HepG2 (cell line): ENCODE data around the gene ATP9A. TPM values are rescaled to one million over a fixed set of nuclear protein-coding genes. Genes with fewer than 3 reads are reported as not detected.

Experiments used
- HDAC1 ChIP-seq: sonication (generic); formaldehyde crosslinking; IDR thresholded peaks from 2 replicates; pipeline ENCODE4 v1.5.1; 2020; ENCODE audit warnings: mild to moderate bottlenecking, missing genetic modification reagents
- KMT2A ChIP-seq: sonication (generic); formaldehyde crosslinking; IDR thresholded peaks from 2 replicates; pipeline ENCODE4 v1.4.0; 2020; ENCODE audit warnings: missing genetic modification reagents
- MAFK ChIP-seq, 2 experiments: IDR thresholded peaks in 1 of 2; conservative IDR thresholded peaks in 1 of 2; 2 replicates each; pipeline ENCODE4 v1.6.1; 2011; ENCODE audit warnings: improper control_type of control experiment in 2 of 2, low read length in 2 of 2
- MEF2D ChIP-seq: sonication (generic); formaldehyde crosslinking; IDR thresholded peaks from 2 replicates; pipeline ENCODE4 v1.5.1; 2020; ENCODE audit warnings: mild to moderate bottlenecking, missing genetic modification reagents
- PBX3 ChIP-seq: sonication (generic); formaldehyde crosslinking; IDR thresholded peaks from 2 replicates; pipeline ENCODE4 v1.8.1; 2023; ENCODE audit warnings: missing genetic modification reagents, inconsistent platforms, borderline replicate concordance
- POLR2AphosphoS5 ChIP-seq: IDR thresholded peaks from 2 replicates; pipeline ENCODE4 v1.6.1; 2012; ENCODE audit warnings: low read depth, low read length
- SAFB2 ChIP-seq: sonication (generic); formaldehyde crosslinking; IDR thresholded peaks from 2 replicates; pipeline ENCODE4 v1.5.1; 2020; ENCODE audit warnings: missing genetic modification reagents, low read depth, mild to moderate bottlenecking, borderline replicate concordance
- SRF ChIP-seq: IDR thresholded peaks from 2 replicates; pipeline ENCODE4 v1.6.1; 2011; ENCODE audit warnings: mild to moderate bottlenecking, low read depth, low read length, moderate library complexity
- SRSF1 ChIP-seq: fragments of 200-400 bp; formaldehyde crosslinking; optimal IDR thresholded peaks from 2 replicates; pipeline ENCODE3; 2017; ENCODE audit warnings: mild to moderate bottlenecking, low read depth, low read length, moderate library complexity
- TRIM24 ChIP-seq: sonication (generic); formaldehyde crosslinking; IDR thresholded peaks from 2 replicates; pipeline ENCODE4 v1.8.0; 2022; ENCODE audit warnings: mild to moderate bottlenecking, missing genetic modification reagents
- ZNF142 ChIP-seq: sonication (generic); formaldehyde crosslinking; IDR thresholded peaks from 2 replicates; pipeline ENCODE4 v1.4.0; 2020; ENCODE audit warnings: missing genetic modification reagents
- ZNF205 ChIP-seq: IDR thresholded peaks from 2 replicates; pipeline ENCODE4 v1.6.1; 2018; ENCODE audit warnings: missing biosample characterization, missing genetic modification reagents
- ZNF224 ChIP-seq: sonication (generic); formaldehyde crosslinking; IDR thresholded peaks from 2 replicates; pipeline ENCODE4 v1.5.0; 2020; ENCODE audit warnings: mild to moderate bottlenecking, missing genetic modification reagents
- ZNF263 ChIP-seq: sonication (generic); formaldehyde crosslinking; IDR thresholded peaks from 2 replicates; pipeline ENCODE4 v1.4.0; 2020; ENCODE audit warnings: missing genetic modification reagents
- ZNF670 ChIP-seq: sonication (generic); formaldehyde crosslinking; IDR thresholded peaks from 2 replicates; pipeline ENCODE4 v1.8.0; 2022; ENCODE audit warnings: mild to moderate bottlenecking, missing genetic modification reagents, borderline replicate concordance
- ZSCAN5A ChIP-seq: sonication (generic); formaldehyde crosslinking; IDR thresholded peaks from 2 replicates; pipeline ENCODE4 v1.8.0; 2022; ENCODE audit warnings: mild to moderate bottlenecking, missing genetic modification reagents, borderline replicate concordance
- polyA plus RNA-seq, 8 experiments: library from polyadenylated mRNA; depleted of rRNA in 3 of 8; stranded (reverse) in 7 of 8; unstranded in 1 of 8; fragments of >200 nt; fragmentation: Illumina TruSeq in 4 of 8; extraction: Trizol in 4 of 8; gene quantifications; 2 replicates each; pipeline versions ENCODE4 v1.2.1 to v1.2.3, GENCODE V29; 2011 to 2016; ENCODE audit warnings: low read depth in 4 of 8, missing spikeins in 1 of 8, mixed read lengths in 1 of 8; ENCODE audit not compliant: insufficient read depth in 1 of 8
- total RNA-seq, 5 experiments: library from RNA; depleted of rRNA; stranded (reverse); fragments of >200 nt; fragmentation: Illumina TruSeq; extraction: Trizol; gene quantifications; 2 replicates each; pipeline ENCODE4 v1.2.3, GENCODE V29; 2016; ENCODE audit warnings: low read depth in 1 of 5
- TF ChIP-seq, protein P1 (sequence below): sonication (generic); formaldehyde crosslinking; IDR thresholded peaks from 2 replicates; pipeline ENCODE4 v1.4.0; 2020; ENCODE audit warnings: missing genetic modification reagents

Gene ATP9A
- total and polyA plus RNA-seq, 2 of the 13 experiments (the other 11 are each of a cell fraction or from before 2014, with no cell fraction given), result 11.8 to 18.5 TPM

DNA sequence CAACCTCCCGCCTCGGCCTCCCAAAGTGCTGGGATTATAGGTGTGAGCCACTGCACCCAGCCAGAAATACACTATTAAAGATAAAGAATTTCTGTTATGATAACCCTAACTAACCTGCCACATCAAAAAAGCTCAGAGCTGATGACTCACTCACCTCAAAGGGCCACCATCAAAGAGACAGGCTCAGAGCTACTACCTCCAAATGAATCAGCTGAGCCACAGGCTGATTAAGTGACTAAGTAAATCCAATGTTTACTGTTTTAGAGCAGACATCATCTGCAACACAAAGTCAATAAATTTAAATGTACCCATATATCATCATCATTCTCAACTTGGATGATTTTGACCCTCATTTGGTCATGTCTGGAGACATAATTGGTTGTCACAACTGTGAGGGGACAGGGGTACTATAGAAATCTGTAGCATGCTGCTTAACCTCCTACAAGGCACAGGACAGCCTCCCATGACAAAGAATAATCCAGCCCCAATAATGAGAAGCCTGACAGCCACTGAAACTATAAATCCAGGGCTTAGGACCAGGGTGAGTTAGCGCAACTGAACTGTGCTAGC is 106.5 kb downstream of the ATP9A start (continued):
- TF ChIP-seq, protein P1, sequence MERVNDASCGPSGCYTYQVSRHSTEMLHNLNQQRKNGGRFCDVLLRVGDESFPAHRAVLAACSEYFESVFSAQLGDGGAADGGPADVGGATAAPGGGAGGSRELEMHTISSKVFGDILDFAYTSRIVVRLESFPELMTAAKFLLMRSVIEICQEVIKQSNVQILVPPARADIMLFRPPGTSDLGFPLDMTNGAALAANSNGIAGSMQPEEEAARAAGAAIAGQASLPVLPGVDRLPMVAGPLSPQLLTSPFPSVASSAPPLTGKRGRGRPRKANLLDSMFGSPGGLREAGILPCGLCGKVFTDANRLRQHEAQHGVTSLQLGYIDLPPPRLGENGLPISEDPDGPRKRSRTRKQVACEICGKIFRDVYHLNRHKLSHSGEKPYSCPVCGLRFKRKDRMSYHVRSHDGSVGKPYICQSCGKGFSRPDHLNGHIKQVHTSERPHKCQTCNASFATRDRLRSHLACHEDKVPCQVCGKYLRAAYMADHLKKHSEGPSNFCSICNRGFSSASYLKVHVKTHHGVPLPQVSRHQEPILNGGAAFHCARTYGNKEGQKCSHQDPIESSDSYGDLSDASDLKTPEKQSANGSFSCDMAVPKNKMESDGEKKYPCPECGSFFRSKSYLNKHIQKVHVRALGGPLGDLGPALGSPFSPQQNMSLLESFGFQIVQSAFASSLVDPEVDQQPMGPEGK (CRISPR knock-in tag), result no peak
- TF ChIP-seq SAFB2 (CRISPR knock-in tag), result no peak
- no peak for TF ChIP-seq SRF
- TF ChIP-seq TRIM24 (CRISPR knock-in tag), result no peak
- no peak for TF ChIP-seq HDAC1 (CRISPR knock-in tag)
- TF ChIP-seq PBX3, result no peak
- no peak for TF ChIP-seq MEF2D (CRISPR knock-in tag)
- TF ChIP-seq POLR2AphosphoS5, result no peak
- no peak for TF ChIP-seq SRSF1
- no peak for TF ChIP-seq KMT2A (CRISPR knock-in tag)
- TF ChIP-seq ZNF142 (CRISPR knock-in tag), result no peak
- 0 out of 2 replicates have a peak, but pooled peaks have one; percentile 53 for TF ChIP-seq ZNF205 (CRISPR knock-in tag)
- TF ChIP-seq ZSCAN5A (CRISPR knock-in tag), result no peak
- TF ChIP-seq ZNF263, result no peak
- TF ChIP-seq ZNF670 (CRISPR knock-in tag), result no peak; the same call in 1 of the 2 replicates
- TF ChIP-seq MAFK (conservative IDR thresholded peaks at IDR 0.05 in 1 of 2, IDR thresholded peaks at IDR 0.05 in 1 of 2; ENCODE audit: low read length in 2 of 2), result peak; percentile 29 to 38; a peak in 1 of 4 replicates
- no peak for TF ChIP-seq ZNF224 (CRISPR knock-in tag)
